Type B pancreatic cell (in vitro differentiated cells): ENCODE measurements around the gene XRCC5. TPM values are rescaled to one million over a fixed set of nuclear protein-coding genes. Genes with fewer than 3 reads are reported as not detected.
A peak's percentile ranks its signal among the peaks of the same experiment; 100 is the strongest.

ENCODE experiments used
- DNase-seq: peaks from one replicate; pipeline ENCODE4 v3.0.0; 2021; ENCODE audit warnings: mixed read lengths; ENCODE audit not compliant: unreplicated experiment; ENCODE audit errors: extremely low spot score
- H3K27ac Mint-ChIP-seq: 2 replicates; pipeline ENCODE4 v1.8.0; 2021; ENCODE audit warnings: mild to moderate bottlenecking, mixed read lengths
- H3K27me3 Mint-ChIP-seq: 2 replicates; pipeline ENCODE4 v1.8.0; 2021; ENCODE audit warnings: mixed read lengths
- H3K36me3 Mint-ChIP-seq: 2 replicates; pipeline ENCODE4 v1.8.0; 2021; ENCODE audit warnings: mixed read lengths
- H3K4me1 Mint-ChIP-seq: one replicate; pipeline ENCODE4 v1.8.0; 2021; ENCODE audit warnings: mixed read lengths; ENCODE audit not compliant: unreplicated experiment
- H3K4me3 Mint-ChIP-seq: 2 replicates; pipeline ENCODE4 v1.8.0; 2021; ENCODE audit warnings: mild to moderate bottlenecking, mixed read lengths
- H3K9me3 Mint-ChIP-seq: 2 replicates; pipeline ENCODE4 v1.8.0; 2021; ENCODE audit warnings: mixed read lengths
- total RNA-seq: library from RNA; stranded (reverse); gene quantifications from 2 replicates; pipeline ENCODE4 v1.2.1, GENCODE V29; 2021; ENCODE audit warnings: low replicate concordance
- TF ChIP-seq, protein P1 (sequence below): fragments of 200-600 bp; sonication (generic); conservative IDR thresholded peaks from 2 replicates; pipeline ENCODE4 v1.5.0; 2021; ENCODE audit warnings: antibody characterized with exemption, mild to moderate bottlenecking

XRCC5 gene
- total RNA-seq, 1 donor from 2014 or later: 349 TPM

GRCh38 chr2:216172493-216172892 is 63.3 kb downstream of the XRCC5 start:
- no peak overlapping the region for H3K27ac Mint-ChIP-seq
- H3K4me1 Mint-ChIP-seq: no peaks in the 10 kb centered on the region
- H3K27me3 Mint-ChIP-seq: no peaks in the 10 kb centered on the region
- peaks cover 50% of the 10 kb centered on the region for H3K36me3 Mint-ChIP-seq
- no peak for DNase-seq
- no peak overlapping the region for H3K4me3 Mint-ChIP-seq
- TF ChIP-seq, protein P1, sequence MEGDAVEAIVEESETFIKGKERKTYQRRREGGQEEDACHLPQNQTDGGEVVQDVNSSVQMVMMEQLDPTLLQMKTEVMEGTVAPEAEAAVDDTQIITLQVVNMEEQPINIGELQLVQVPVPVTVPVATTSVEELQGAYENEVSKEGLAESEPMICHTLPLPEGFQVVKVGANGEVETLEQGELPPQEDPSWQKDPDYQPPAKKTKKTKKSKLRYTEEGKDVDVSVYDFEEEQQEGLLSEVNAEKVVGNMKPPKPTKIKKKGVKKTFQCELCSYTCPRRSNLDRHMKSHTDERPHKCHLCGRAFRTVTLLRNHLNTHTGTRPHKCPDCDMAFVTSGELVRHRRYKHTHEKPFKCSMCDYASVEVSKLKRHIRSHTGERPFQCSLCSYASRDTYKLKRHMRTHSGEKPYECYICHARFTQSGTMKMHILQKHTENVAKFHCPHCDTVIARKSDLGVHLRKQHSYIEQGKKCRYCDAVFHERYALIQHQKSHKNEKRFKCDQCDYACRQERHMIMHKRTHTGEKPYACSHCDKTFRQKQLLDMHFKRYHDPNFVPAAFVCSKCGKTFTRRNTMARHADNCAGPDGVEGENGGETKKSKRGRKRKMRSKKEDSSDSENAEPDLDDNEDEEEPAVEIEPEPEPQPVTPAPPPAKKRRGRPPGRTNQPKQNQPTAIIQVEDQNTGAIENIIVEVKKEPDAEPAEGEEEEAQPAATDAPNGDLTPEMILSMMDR: no peak
- no peaks in the 10 kb centered on the region for H3K9me3 Mint-ChIP-seq

GRCh38 chr2:216179015-216179414 is 69.9 kb downstream of the XRCC5 start:
- H3K27ac Mint-ChIP-seq: no peak overlapping the region
- H3K4me1 Mint-ChIP-seq: peaks cover 11% of the 10 kb centered on the region
- H3K9me3 Mint-ChIP-seq: no peaks in the 10 kb centered on the region
- TF ChIP-seq, protein P1: no peak
- H3K36me3 Mint-ChIP-seq: peaks cover 65% of the 10 kb centered on the region
- H3K4me3 Mint-ChIP-seq: no peak overlapping the region
- no peaks in the 10 kb centered on the region for H3K27me3 Mint-ChIP-seq
- DNase-seq: no peak

DNA sequence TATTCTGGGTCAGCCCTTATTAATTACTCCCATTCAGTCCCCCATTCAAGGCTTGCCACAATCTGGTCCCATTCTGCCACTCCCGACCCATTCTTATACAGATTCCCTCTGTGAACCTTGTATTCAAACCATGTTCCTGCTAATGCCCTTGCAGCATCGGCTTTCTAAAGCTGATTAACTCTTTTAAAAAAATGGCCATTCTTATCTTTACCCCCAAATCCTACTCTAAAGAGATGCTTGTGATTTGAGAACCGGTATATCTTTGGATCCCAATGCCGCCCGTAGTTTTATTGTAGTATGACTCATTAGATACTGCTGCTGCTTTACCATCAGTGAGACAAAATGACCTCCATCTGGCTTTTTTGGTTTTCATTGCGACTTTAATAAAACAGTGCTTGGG is 72.2 kb downstream of the XRCC5 start:
- Mint-ChIP-seq H3K36me3 (peaks cover 58% of the 10 kb centered on the region), H3K27ac (no peak overlapping the region), H3K27me3 (no peaks in the 10 kb centered on the region), H3K4me3 (no peak overlapping the region), H3K4me1 (peaks cover 16% of the 10 kb centered on the region), H3K9me3 (no peaks in the 10 kb centered on the region)
- no peak for DNase-seq
- TF ChIP-seq, protein P1: no peak

DNA sequence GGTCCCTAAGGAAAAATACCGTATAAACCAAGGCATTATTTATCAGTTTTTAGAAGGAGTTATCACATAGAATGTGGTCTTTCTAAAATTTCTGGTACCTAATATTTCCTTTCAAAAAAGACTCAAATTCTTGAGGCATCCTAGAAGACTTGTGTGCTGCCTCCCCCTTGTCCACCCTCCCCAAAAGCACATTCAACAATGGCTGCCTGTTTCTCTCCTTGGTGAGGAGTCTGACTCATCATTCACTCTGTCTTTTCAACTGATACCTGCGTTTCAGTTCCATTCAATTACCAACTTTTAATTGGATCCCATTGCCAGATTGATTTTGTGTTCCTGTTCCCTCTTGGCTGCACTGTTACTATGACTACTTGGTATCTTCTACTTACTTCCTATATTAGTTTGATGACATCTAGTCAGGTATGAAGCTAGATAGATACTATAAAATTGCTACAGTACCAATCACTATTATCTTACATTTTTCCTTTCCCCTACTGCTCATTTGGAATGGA is 72.9 kb downstream of the XRCC5 start:
- H3K9me3 Mint-ChIP-seq: no peaks in the 10 kb centered on the region
- no peaks in the 10 kb centered on the region for H3K27me3 Mint-ChIP-seq
- TF ChIP-seq, protein P1: no peak
- H3K4me3 Mint-ChIP-seq: no peak overlapping the region
- DNase-seq: no peak
- H3K27ac Mint-ChIP-seq: no peak overlapping the region
- peaks cover 53% of the 10 kb centered on the region for H3K36me3 Mint-ChIP-seq
- peaks cover 22% of the 10 kb centered on the region for H3K4me1 Mint-ChIP-seq

- TF ChIP-seq, protein P1: no peak
- H3K27ac Mint-ChIP-seq: no peak overlapping the region
- H3K9me3 Mint-ChIP-seq: no peaks in the 10 kb centered on the region
- no peak overlapping the region for H3K4me3 Mint-ChIP-seq
- peaks cover 37% of the 10 kb centered on the region for H3K4me1 Mint-ChIP-seq
- peaks cover 45% of the 10 kb centered on the region for H3K36me3 Mint-ChIP-seq
- DNase-seq: no peak
- H3K27me3 Mint-ChIP-seq: no peaks in the 10 kb centered on the region
Observed at GRCh38 chr2:216183462-216183861, 74.3 kb downstream of the XRCC5 start.

GRCh38 chr2:216188559-216188850 is 79.4 kb downstream of the XRCC5 start:
- H3K36me3 Mint-ChIP-seq: peaks cover 29% of the 10 kb centered on the region
- peaks cover 40% of the 10 kb centered on the region for H3K4me1 Mint-ChIP-seq
- no peak for DNase-seq
- TF ChIP-seq, protein P1: no peak
- H3K27ac Mint-ChIP-seq: peak overlapping the region; percentile 25
- no peak overlapping the region for H3K4me3 Mint-ChIP-seq
- no peaks in the 10 kb centered on the region for H3K9me3 Mint-ChIP-seq
- H3K27me3 Mint-ChIP-seq: no peaks in the 10 kb centered on the region
